GM19023 (cell line): ENCODE measurements around the gene TMEM145.

ENCODE experiments used
- ATAC-seq: cut with Tn5 transposase; IDR thresholded peaks from one replicate; pipeline ENCODE4 v1.9.1; 2021; ENCODE audit warnings: mild to moderate bottlenecking, moderate library complexity; ENCODE audit not compliant: unreplicated experiment

TMEM145 gene

DNA sequence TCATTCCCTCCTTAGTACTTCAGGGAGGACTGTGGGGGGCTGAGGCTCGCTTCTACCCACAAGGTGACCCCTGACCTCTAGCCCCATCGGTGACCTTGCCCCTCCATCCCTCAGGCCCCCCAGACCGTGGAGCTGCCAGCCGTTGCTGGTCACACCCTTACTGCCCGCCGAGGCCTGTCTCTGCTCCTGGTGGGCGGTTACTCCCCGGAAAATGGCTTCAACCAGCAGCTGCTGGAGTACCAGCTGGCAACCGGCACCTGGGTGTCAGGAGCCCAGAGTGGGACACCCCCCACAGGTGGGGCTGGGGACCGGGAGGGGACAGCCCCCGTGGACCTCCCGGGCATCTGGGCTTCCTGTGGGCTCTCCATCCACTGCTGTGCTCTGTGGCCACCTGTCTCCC is 44.2 kb downstream of the TMEM145 start:
- no peak for ATAC-seq

DNA sequence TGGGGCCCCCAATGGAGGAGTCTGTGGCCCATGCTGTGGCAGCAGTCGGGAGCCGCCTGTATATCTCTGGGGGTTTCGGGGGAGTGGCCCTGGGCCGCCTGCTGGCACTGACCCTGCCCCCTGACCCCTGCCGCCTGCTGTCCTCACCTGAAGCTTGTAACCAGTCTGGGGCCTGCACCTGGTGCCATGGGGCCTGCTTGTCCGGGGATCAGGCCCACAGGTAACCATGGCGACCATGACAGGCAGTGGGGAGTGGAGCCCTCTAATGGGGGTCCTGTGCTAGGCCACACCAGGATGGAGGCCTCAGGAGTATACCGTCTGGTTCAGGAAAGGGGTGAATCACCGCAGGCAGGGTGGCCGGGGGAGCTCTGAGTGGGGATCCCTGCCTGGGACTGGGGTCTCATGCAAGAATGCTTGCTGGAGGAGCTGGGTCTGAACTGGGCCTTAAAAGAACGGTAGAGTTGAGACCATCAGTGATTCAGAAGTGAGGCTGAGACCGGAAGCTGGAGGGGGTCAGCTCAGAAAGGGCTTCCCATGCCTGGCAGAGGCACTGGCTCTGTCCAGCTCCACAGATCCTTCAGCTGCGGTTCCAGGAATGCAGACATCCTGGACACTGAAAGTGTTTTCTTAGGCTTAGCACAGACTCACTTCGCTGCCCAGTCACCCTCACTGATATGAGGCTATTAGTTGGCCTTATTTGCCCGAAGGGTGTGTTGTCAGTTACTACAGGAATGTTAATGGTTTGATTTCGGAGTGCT is 47.9 kb downstream of the TMEM145 start:
- no peak for ATAC-seq

DNA sequence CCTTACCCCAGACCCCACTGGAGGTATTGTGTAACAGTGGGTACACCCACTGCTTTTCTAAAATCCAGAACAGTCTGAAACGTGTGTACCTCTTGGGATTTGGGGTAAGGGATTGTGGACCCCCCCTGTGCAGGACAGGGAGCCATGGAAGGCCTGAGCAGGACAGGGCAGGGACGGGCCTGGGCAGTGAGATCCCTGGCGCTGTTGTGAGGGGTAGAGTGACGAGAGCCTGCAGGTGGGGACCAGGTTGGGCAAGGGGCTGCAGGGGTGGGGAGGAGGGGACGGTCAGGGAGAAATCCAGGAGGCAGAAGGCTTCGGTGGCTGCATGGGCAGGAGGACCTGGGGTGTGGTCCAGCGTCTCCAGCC is 48.4 kb downstream of the TMEM145 start:
- ATAC-seq, result no peak

DNA sequence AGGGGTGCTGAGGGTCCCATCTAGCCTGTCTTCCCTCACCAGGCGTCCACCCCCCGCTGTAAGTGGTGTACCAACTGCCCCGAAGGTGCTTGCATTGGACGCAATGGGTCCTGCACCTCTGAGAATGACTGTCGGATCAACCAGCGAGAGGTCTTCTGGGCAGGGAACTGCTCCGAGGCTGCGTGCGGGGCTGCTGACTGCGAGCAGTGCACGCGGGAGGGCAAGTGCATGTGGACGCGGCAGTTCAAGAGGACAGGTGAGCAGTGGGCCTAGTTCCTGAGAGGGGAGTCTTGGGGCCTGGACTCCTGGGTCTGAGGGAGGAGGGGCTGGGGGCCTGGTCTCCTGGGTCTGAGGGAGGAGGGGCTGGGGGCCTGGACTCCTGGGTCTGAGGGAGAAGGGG is 49.2 kb downstream of the TMEM145 start:
- ATAC-seq, result no peak

DNA sequence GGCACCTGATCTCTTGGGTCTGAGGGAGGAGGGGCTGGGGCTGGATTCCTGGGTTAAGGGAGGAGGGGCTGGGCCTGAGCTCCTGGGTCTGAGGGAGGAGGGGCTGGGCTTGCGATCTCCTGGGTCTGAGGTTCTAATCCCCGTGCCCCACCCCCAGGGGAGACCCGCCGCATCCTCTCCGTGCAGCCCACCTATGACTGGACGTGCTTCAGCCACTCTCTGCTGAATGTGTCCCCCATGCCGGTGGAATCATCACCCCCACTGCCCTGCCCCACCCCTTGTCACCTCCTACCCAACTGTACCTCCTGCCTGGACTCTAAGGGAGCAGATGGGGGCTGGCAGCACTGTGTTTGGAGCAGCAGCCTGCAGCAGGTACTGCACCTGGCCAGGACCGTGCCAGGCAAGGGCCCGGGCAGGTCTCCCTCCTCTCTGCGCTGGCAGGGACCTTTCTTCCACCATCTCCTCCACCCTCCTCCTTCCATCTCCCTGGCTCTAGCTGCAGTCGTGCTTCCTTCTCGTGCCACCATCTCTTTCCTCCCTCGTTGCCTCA is 49.9 kb downstream of the TMEM145 start:
- no peak for ATAC-seq

DNA sequence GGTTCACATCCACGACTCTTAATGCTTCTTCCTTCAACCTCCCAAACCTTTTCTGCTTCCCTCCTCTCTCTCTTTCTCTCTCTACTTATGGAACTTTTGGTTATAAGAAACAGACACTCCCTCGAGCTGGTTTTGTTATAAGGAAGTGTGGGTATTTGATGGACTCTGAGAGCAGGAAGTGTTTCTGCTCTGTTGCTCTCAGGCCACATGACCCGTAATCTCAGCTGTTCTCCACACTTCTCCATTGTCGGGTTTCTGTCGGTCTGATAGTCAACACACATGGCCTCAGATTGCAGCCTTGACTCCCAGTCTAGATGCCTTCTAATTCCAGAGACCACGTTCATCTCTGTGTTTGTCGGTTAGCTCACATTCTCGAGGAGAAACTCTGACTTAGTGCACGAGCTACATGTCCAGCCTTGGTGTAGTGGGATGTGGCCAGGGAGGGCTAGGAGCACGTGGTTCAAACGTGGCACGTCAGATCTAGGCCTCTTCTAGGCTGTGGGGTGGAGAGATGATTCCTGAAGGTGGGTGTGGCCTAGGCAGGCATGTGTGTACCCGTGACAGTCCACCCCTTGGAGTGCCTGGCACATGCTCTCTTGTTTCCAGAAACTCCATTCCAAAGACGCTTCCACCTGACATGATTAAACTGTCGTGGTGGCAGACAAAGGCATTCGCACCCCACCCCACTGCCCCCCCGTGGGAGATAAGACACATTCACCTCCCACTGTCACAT is 50.7 kb downstream of the TMEM145 start:
- no peak for ATAC-seq

DNA sequence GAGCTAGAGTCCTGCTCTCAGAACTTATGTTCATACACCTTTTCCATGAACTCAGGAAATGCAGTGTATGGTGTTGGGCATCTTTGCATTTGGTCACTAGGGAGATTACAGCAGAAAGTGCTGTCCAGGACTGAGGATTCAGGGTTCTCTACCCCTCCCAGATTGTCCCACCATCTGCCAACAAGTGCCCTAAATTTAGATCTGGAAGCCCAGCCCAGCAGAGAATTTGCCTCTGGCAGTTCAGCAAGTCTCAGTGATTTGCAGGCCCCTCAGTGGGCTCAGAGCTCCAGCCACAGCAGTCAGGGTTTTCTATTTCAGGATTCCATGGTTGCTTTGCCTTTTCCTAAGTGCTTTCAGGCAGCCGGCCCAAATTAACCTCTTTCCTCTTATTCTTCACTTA is 53.6 kb downstream of the TMEM145 start:
- ATAC-seq, result no peak

DNA sequence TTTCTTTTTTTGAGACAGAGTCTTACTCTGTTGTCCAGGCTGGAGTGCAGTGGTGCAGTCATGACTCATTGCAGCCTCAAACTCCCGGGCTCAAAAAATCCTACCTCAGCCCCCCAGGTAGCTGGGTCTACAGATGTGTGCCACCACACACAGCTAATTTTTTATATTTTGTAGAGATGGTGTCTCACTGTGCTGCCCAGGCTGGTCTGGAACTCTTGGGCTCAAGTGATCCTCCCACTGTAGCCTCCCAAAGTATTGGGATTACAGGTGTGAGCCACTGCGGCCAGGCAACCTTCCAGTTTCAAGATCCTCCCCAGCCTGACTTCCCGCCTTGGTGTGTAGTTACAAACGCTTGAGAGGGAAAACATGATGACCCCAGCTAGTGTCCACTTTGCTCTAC is 54.8 kb downstream of the TMEM145 start:
- no peak for ATAC-seq

DNA sequence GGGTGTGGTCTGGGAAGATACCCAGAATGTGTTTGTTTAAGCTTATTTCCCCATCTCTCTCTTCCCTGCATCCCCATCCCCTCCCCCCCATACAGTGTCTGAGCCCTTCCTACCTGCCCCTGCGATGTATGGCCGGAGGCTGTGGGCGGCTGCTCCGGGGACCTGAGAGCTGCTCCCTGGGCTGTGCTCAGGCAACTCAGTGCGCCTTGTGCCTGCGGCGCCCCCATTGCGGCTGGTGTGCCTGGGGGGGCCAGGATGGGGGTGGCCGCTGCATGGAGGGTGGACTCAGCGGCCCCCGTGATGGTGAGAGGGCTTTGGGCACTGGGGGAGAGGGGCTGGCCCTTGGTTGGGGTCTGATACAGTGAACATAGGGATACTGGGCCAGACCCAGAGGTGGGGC is 55.3 kb downstream of the TMEM145 start:
- no peak for ATAC-seq

DNA sequence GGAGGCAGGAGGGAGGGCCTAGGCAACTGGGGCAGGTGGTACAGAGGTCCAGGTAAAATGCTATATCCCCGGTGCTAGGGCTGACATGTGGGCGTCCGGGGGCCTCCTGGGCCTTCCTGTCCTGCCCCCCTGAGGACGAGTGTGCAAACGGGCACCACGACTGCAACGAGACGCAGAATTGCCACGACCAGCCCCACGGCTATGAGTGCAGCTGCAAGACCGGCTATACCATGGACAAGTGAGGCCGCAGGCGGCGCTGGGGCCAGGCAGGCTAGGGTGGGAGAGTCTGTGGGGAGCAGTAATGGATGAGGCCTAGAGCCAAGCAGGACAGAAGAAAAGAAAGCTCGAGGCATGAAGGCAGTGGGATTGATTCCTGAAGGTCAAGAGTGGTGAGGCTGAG is 55.7 kb downstream of the TMEM145 start:
- no peak for ATAC-seq

DNA sequence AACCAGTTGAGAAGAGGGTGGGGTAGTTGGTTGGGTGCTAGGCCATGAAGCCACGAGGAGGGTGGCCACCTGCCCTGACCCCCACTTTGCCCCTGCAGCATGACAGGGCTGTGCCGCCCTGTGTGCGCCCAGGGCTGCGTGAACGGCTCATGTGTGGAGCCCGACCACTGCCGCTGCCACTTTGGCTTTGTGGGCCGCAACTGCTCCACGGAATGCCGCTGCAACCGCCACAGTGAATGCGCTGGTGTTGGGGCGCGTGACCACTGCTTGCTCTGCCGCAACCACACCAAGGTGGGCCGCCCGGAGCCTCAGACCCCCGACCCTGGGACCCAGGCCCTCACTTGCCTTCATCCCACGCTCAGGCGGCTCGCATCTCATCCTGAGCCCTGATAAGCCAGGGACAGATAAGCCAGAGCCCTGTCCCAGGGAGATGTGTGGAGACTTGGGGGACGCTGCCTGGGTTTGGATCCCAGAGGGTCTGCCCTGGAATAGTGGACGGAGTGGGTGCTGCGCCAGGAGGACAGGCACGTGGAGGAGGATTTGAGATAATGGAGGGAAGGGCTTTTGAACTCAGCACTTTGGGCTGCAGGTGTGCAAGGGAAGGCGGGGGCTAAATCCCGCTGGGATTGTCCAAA is 56.4 kb downstream of the TMEM145 start:
- no peak for ATAC-seq

DNA sequence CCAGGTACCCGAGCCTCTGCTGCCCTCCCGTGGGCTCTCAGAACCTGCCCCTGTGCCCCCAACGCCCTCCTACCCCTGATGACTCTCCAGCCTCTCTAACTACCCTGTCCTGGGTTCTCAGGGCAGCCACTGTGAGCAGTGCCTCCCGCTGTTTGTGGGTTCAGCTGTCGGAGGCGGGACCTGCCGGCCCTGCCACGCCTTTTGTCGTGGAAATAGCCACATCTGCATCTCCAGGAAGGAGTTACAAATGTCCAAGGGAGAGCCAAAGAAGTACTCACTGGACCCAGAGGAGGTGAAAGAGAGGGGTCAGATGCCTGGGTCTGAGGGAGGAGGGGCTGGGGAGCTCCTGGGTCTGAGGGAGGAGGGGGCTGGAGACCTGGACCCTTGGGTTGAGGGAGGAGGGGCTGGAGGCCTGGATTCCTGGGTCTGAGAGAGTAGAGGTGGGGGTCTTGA is 57.0 kb downstream of the TMEM145 start:
- ATAC-seq, result no peak

DNA sequence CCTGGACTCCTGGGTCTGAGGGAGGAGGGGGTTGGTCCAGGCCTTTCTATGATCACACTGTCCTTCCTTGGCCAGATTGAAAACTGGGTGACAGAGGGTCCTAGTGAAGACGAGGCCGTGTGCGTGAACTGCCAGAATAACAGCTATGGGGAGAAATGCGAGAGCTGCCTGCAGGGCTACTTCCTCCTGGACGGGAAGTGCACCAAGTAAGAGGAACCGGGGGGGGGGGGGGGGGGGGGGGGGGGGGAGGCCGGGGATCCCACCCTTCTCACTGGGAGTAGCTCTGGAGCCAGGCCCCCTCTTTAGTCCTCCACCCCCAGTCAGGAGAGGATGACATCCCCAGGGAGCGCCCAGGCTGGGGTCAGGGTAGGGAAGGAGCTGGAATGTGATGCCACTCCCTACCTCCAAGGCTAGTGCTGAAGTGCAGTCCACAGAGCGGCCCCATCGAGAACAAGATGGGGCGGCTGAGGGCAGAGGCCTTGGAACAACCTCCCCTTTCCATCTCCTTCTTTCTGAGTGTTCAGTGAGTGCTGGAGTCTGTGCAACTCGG is 57.6 kb downstream of the TMEM145 start:
- no peak for ATAC-seq
